ENCODE measurements around the gene MPIG6B.

Gene MPIG6B

GRCh38 chr6:31767096-31767645 is 44.0 kb downstream of the MPIG6B start:
- DNase-seq (ENCODE audit: low read depth) = no peak

DNA sequence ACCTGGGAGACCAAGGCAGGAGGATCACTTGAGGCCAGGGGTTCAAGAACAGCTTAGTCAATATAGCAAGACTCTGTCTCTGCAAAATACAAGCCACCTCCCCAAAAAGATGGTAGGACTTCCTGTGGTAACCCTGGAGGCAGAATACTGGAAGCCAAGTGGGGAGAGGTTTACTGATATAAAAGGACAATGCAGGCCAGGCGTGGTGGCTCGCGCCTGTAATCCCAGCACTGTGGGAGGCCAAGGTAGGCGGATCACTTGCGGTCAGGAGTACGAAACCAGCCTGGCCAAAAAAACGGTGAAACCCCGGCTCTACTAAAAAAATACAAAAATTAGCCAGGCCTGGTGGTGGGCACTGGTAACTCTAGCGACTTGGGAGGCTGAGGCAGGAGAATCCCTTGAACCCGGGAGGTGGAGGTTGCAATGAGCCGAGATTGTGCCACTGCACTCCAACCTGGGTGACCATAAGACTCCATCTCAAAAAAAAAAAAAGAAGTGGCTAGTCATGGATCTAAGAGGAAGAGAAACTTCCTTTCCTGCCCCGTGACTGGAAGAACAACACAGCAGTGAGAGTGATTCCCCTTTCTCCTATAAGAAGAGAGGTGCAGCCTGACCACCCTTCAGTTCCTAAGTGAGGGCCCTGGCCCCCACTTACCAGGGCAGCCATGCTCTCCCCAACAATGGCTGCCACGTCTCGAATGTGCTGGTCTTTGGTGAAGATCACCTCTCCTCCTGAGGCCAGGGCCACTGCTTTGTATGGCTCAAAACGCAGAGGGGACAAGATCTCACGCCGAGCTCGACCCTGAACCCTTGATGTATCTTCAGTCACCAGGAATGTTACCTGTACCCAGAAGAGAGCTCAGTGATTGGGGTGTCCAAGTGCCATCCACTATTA is 45.4 kb downstream of the MPIG6B start:
- DNase-seq (ENCODE audit: low read depth) = no peak

DNA sequence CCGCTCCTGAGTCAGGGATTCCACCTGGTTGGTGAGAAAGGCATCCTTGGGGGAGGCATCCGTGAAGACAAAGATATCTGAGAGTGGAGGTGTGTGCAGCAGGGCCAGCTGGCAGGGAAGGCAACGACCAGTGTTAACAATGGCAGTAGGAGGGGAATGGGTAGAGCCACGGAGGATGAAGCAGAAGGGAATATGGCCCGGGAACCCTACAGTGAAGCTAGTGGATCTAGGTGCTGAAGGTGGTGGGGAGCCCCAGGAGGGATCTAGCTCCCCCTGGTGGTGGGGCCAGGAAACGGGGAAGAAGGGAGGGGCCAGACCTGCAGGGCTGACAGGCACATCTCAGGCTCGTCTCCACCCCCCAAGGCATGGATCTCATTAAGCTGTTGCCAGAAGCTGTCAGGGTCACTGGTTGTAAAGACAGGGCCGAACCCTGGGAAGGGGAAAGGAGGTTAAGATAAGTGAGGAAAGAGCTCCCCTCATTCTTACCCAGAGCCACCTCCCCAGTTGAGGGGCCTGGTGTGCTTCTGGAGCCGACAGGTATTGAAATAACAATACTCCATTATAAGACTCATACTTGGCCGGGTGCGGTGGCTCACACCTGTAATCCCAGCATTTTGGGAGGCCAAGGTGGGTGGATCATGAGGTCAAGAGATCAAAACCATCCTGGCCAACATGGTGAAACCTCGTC is 46.7 kb downstream of the MPIG6B start:
- peak; percentile 81 for DNase-seq (ENCODE audit: low read depth)

GRCh38 chr6:31770860-31771259 is 47.7 kb downstream of the MPIG6B start:
- no peak for DNase-seq (ENCODE audit: low read depth)

GRCh38 chr6:31771992-31772358 is 48.8 kb downstream of the MPIG6B start:
- DNase-seq (ENCODE audit: low read depth) = no peak

GRCh38 chr6:31775184-31775583 is 52.0 kb downstream of the MPIG6B start:
- DNase-seq (ENCODE audit: low read depth) = no peak

GRCh38 chr6:31775633-31776484 is 52.7 kb downstream of the MPIG6B start:
- no peak for DNase-seq (ENCODE audit: low read depth)
